Measurements from ENCODE around the gene PNPLA5.

GRCh38 chr22:43862882-43863202, 29.0 kb downstream of the PNPLA5 start:
- TF ChIP-seq RCOR1 (IDR thresholded peaks at IDR 0.05; ENCODE audit: low read depth, low read length), result no peak
- TF ChIP-seq, protein P1, sequence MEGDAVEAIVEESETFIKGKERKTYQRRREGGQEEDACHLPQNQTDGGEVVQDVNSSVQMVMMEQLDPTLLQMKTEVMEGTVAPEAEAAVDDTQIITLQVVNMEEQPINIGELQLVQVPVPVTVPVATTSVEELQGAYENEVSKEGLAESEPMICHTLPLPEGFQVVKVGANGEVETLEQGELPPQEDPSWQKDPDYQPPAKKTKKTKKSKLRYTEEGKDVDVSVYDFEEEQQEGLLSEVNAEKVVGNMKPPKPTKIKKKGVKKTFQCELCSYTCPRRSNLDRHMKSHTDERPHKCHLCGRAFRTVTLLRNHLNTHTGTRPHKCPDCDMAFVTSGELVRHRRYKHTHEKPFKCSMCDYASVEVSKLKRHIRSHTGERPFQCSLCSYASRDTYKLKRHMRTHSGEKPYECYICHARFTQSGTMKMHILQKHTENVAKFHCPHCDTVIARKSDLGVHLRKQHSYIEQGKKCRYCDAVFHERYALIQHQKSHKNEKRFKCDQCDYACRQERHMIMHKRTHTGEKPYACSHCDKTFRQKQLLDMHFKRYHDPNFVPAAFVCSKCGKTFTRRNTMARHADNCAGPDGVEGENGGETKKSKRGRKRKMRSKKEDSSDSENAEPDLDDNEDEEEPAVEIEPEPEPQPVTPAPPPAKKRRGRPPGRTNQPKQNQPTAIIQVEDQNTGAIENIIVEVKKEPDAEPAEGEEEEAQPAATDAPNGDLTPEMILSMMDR (IDR thresholded peaks at IDR 0.05), result no peak
- TF ChIP-seq HOXA7 (CRISPR knock-in tag; IDR thresholded peaks at IDR 0.05), result no peak
- no peak for TF ChIP-seq EP300 (IDR thresholded peaks at IDR 0.05)
- no peak for TF ChIP-seq RFX5 (IDR thresholded peaks at IDR 0.05)
- no peak for TF ChIP-seq CBX8 (IDR thresholded peaks at IDR 0.05)
- no peak for TF ChIP-seq MYC (IDR thresholded peaks at IDR 0.05; ENCODE audit: borderline replicate concordance, low read length)
- no peak for TF ChIP-seq POLR2A (IDR thresholded peaks at IDR 0.05; ENCODE audit: low read length)
- no peak for TF ChIP-seq CEBPB (IDR thresholded peaks at IDR 0.05)

All from A549 (cell line).